K562 (cell line): ENCODE data around the gene LAMA4. TPM values are rescaled to one million over a fixed set of nuclear protein-coding genes. Genes with fewer than 3 reads are reported as not detected.

Experiments
- ATAC-seq: fragments of 200-7000 bp; cut with Tn5 transposase; 3 replicates; pipeline ENCODE4 v1.9.1; 2020; ENCODE audit warnings: moderate library complexity
- BruUV-seq: library from RNA; stranded (reverse); fragments of 400-500 nt; replicated peaks from 2 replicates; lab custom pipeline; 2021; lab: Mats Ljungman, UMichigan
- CTCF ChIA-PET: fragments of 300-600 bp; formaldehyde crosslinking; extraction: SDS; loops from one replicate; lab custom pipeline; 2021; ENCODE audit warnings: low intra/inter-chr PET ratio; lab: Yijun Ruan, JAX
- POLR2A ChIA-PET: fragments of 300-600, 350-650 bp; sonication (Branson Sonifier 250); formaldehyde crosslinking; extraction: SDS; loops from one replicate; lab custom pipeline; 2021; ENCODE audit warnings: antibody characterized with exemption, inconsistent platforms; lab: Yijun Ruan, JAX
- DNase-seq, 4 experiments: peaks; one replicate each; pipeline versions ENCODE4 v3.0.0 to v3.0.0-alpha.2; 2011 to 2018; ENCODE audit warnings: low spot score in 3 of 4, mixed read lengths in 3 of 4; ENCODE audit errors: extremely low read depth in 1 of 4
- FAIRE-seq: peaks from 2 replicates; lab custom pipeline; 2011; peaks lifted over from hg19 to GRCh38; lab: Jason Lieb, UNC
- H2AFZ ChIP-seq: 2 replicates; pipeline ENCODE4 v1.6.0; 2011; ENCODE audit warnings: low read depth, low read length, control low read depth, inconsistent platforms
- H3K27ac ChIP-seq: fragments of 200-600 bp; 3 replicates; pipeline ENCODE4 v1.8.0; 2011; ENCODE audit warnings: low read depth, mild to moderate bottlenecking, control low read depth, inconsistent platforms, low read length, moderate library complexity, mixed read lengths; ENCODE audit errors: extremely low read depth
- H3K27me3 ChIP-seq, 2 experiments: fragments of 300-600 bp in 1 of 2; 2 replicates in 1 of 2; 3 replicates in 1 of 2; pipeline versions ENCODE4 v1.6.0 to v1.8.0; 2011; ENCODE audit warnings: inconsistent platforms in 2 of 2, low read length in 2 of 2, mild to moderate bottlenecking in 1 of 2, mixed read lengths in 1 of 2, moderate library complexity in 1 of 2; ENCODE audit not compliant: control insufficient read depth in 2 of 2, insufficient read depth in 2 of 2
- H3K36me3 ChIP-seq: fragments of 300-600 bp; 3 replicates; pipeline ENCODE4 v1.8.0; 2011; ENCODE audit warnings: mild to moderate bottlenecking, low read length, inconsistent platforms; ENCODE audit not compliant: control insufficient read depth, insufficient read depth
- H3K4me1 ChIP-seq, 2 experiments: fragments of 200-600 bp in 1 of 2; replicated peaks in 1 of 2; 2 replicates in 1 of 2; 3 replicates in 1 of 2; pipeline versions ENCODE4 v1.5.1 to v1.8.0; 2011; ENCODE audit warnings: inconsistent platforms in 2 of 2, low read length in 2 of 2, mild to moderate bottlenecking in 1 of 2, mixed read lengths in 1 of 2, moderate library complexity in 1 of 2; ENCODE audit not compliant: control insufficient read depth in 2 of 2, insufficient read depth in 2 of 2
- H3K4me2 ChIP-seq: 2 replicates; pipeline ENCODE4 v1.6.1; 2011; ENCODE audit warnings: low read length, control low read depth, inconsistent platforms, mixed read lengths; ENCODE audit not compliant: insufficient read depth
- H3K4me3 ChIP-seq: fragments of 200-600 bp; sonication (generic), shearing (Covaris generic); 2 replicates; pipeline ENCODE4 v1.5.1; 2016; ENCODE audit warnings: control low read depth, inconsistent platforms
- H3K79me2 ChIP-seq: fragments of 200-600 bp; 3 replicates; pipeline ENCODE4 v1.8.0; 2011; ENCODE audit warnings: low read length, inconsistent platforms; ENCODE audit not compliant: control insufficient read depth, insufficient read depth
- H3K9ac ChIP-seq, 2 experiments: 2 replicates each; pipeline versions ENCODE4 v1.6.0 to v1.6.1; 2011; ENCODE audit warnings: low read depth in 2 of 2, low read length in 2 of 2, control low read depth in 1 of 2, inconsistent platforms in 1 of 2, mild to moderate bottlenecking in 1 of 2, mixed read lengths in 1 of 2; ENCODE audit not compliant: insufficient read depth in 1 of 2
- H3K9me1 ChIP-seq: one replicate; pipeline ENCODE4 v1.6.0; 2011; ENCODE audit warnings: inconsistent platforms, mild to moderate bottlenecking, low read length, moderate library complexity; ENCODE audit not compliant: control insufficient read depth, insufficient read depth
- H3K9me3 ChIP-seq: replicated peaks from 2 replicates; pipeline ENCODE4 v1.5.1; 2011; ENCODE audit warnings: low read depth, low read length, inconsistent platforms; ENCODE audit not compliant: control insufficient read depth, insufficient read depth
- H4K20me1 ChIP-seq: replicated peaks from 2 replicates; pipeline ENCODE4 v1.6.1; 2011; ENCODE audit warnings: low read length, inconsistent platforms, mixed read lengths; ENCODE audit not compliant: control insufficient read depth, insufficient read depth
- ARID3A ChIP-seq: IDR thresholded peaks from 2 replicates; pipeline ENCODE4 v1.6.1; 2012; ENCODE audit warnings: low read depth, low read length, improper control_type of control experiment, borderline replicate concordance
- DDX20 ChIP-seq: fragments of 450-650 bp; IDR thresholded peaks from 2 replicates; pipeline ENCODE4 v1.6.1; 2016; ENCODE audit warnings: missing genetic modification characterization, low read depth, mild to moderate bottlenecking, missing compliant biosample characterization, moderate library complexity
- FUS ChIP-seq: fragments of 200-400 bp; formaldehyde crosslinking; optimal IDR thresholded peaks from 2 replicates; pipeline ENCODE3; 2017; ENCODE audit warnings: low read depth, low read length
- JUNB ChIP-seq: fragments of 450-650 bp; formaldehyde crosslinking; conservative IDR thresholded peaks from 2 replicates; pipeline ENCODE4 v1.4.0; 2020; ENCODE audit warnings: mild to moderate bottlenecking
- NFXL1 ChIP-seq: fragments of 450-650 bp; formaldehyde crosslinking; IDR thresholded peaks from 2 replicates; pipeline ENCODE4 v1.4.0; 2021; ENCODE audit warnings: mild to moderate bottlenecking
- SP1 ChIP-seq: sonication (generic); formaldehyde crosslinking; IDR thresholded peaks from 2 replicates; pipeline ENCODE4 v1.8.1; 2022; ENCODE audit warnings: mild to moderate bottlenecking, missing genetic modification reagents
- ZNF584 ChIP-seq: fragments of 200-800 bp; sonication (Bioruptor generic); IDR thresholded peaks from 2 replicates; pipeline ENCODE4 v1.6.1; 2016; ENCODE audit warnings: low read depth, mild to moderate bottlenecking, missing genetic modification characterization, missing compliant biosample characterization
- WGBS: fragments of 100-300 bp; shearing (Covaris generic); methylation state at CpG from one replicate; pipeline ENCODE4 v1.1.6; 2016; ENCODE audit warnings: low coverage, mixed read lengths; ENCODE audit not compliant: insufficient coverage; ENCODE audit errors: missing lambda C conversion rate; 5-methylcytosine and 5-hydroxymethylcytosine counted together
- in situ Hi-C: fragments of 300-500 bp; cut with MboI; formaldehyde crosslinking; loops from 4 replicates; pipeline ENCODE4 v1.15.0; 2018; ENCODE audit warnings: inconsistent platforms, mixed read lengths
- intact Hi-C: fragments of 100-400 bp; cut with micrococcal nuclease; formaldehyde crosslinking; loops from 2 replicates; pipeline ENCODE4 v1.14.2; 2022
- polyA plus RNA-seq, 8 experiments: library from polyadenylated mRNA; depleted of rRNA in 4 of 8; stranded (reverse) in 5 of 8; unstranded in 3 of 8; fragments of >200 nt; fragmentation: Nextera tagmentation in 2 of 8; fragmentation: Illumina TruSeq in 1 of 8; extraction: Ambion mirVana in 2 of 8; extraction: Trizol in 1 of 8; gene quantifications; 2 replicates each; pipeline versions ENCODE4 v1.2.1 to v1.2.3, GENCODE V29; 2011 to 2014; ENCODE audit warnings: inconsistent platforms in 1 of 8, missing spikeins in 1 of 8
- total RNA-seq, 7 experiments: library from RNA; depleted of rRNA in 6 of 7; stranded (reverse); fragments of >200 nt in 6 of 7; fragmentation: Illumina TruSeq in 2 of 7; extraction: Trizol in 2 of 7; gene quantifications; 2 replicates each; pipeline versions ENCODE4 v1.2.1 to v1.2.3, GENCODE V29; 2011 to 2021; ENCODE audit warnings: low replicate concordance in 1 of 7

The LAMA4 gene
- total and polyA plus RNA-seq, 9 of the 15 experiments (the other 6 are each of a cell fraction or from before 2014, with no cell fraction given), result 0.05 to 2.9 (median 0.51) TPM

- H3K9me1 ChIP-seq, result no peaks in the 10 kb centered on the region
- ATAC-seq (peak; percentile 45), FAIRE-seq (no peak), DNase-seq (peak in 1 of 4 experiments; percentile 14)
- TF ChIP-seq SP1 (CRISPR knock-in tag), result no peak
- TF ChIP-seq DDX20 (tag), result no peak
- no peak for TF ChIP-seq JUNB (CRISPR knock-in tag)
- no peak for TF ChIP-seq FUS
- TF ChIP-seq ZNF584 (CRISPR knock-in tag), result no peak
- no peak for TF ChIP-seq NFXL1 (CRISPR knock-in tag)
- TF ChIP-seq ARID3A, result no peak
- H4K20me1 ChIP-seq, result no peaks in the 10 kb centered on the region
- H3K9me3 ChIP-seq, result no peaks in the 10 kb centered on the region
- in situ Hi-C loops (loop anchor here (10.0 kb wide), 1 partner anchor 440 kb away; no protein-coding TSS in a partner anchor), intact Hi-C loops (no loop called here)
- H3K9ac ChIP-seq, result no peak overlapping the region
- H3K27me3 ChIP-seq, result peaks cover 0 to 6% of the 10 kb centered on the region in 2 experiments; a peak in 3 of 5 replicates
- WGBS, result 5% methylated on average over 12 of the region's 12 CpGs
- peak overlapping the region; percentile 12; the same call in 1 of the 2 replicates for H3K4me3 ChIP-seq
- BruUV-seq, result no TSS peak
- H2AFZ ChIP-seq, result peak overlapping the region; percentile 84
- H3K79me2 ChIP-seq, result no peaks in the 10 kb centered on the region
- H3K4me1 ChIP-seq, result no peaks in the 10 kb centered on the region
- CTCF ChIA-PET, result no interaction called here
- POLR2A ChIA-PET, result interaction anchor here (0.5 to 1.4 kb wide), 8 partner anchors 10 to 200 kb away, joined by 3 to 5 read pairs (median 3); partner anchors contain the start of genes FAM229B and TUBE1
- no peaks in the 10 kb centered on the region for H3K36me3 ChIP-seq
- H3K4me2 ChIP-seq, result peak overlapping the region; percentile 56
- no peak overlapping the region for H3K27ac ChIP-seq
These were observed 110.0 kb downstream of the LAMA4 start for GRCh38 chr6:112144145-112144926.
